HL-60 (cell line): ENCODE results near the gene SERPINA4.

ENCODE experiments used
- POLR2AphosphoS5 ChIP-seq: IDR thresholded peaks from 2 replicates; pipeline ENCODE4 v1.6.1; 2012; ENCODE audit warnings: low read depth
- TF ChIP-seq, protein P1 (sequence below): IDR thresholded peaks from one replicate; pipeline ENCODE4 v1.5.1; 2011; ENCODE audit warnings: low read length, control low read depth, inconsistent platforms; ENCODE audit not compliant: insufficient read depth

DNA sequence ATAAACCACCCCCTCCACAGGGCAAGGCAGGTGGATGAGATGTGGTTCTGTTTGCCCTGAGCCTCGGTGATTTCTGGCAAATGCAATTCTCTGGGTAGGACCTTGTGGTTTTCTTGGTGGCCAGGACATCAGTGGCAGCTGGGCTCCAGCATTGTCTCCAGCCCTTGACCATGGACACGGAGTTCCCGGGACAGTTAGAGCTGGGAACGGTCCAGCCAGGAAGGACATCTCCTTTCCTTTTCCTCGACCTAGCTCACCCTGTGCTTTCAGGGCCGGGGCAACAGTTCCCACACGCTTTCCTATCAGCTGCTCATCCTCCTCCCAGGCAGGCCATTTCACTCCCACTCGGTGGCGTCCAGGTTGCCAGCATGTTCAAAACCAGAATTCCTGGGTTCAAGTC, 9.2 kb downstream of the SERPINA4 start:
- TF ChIP-seq, protein P1, sequence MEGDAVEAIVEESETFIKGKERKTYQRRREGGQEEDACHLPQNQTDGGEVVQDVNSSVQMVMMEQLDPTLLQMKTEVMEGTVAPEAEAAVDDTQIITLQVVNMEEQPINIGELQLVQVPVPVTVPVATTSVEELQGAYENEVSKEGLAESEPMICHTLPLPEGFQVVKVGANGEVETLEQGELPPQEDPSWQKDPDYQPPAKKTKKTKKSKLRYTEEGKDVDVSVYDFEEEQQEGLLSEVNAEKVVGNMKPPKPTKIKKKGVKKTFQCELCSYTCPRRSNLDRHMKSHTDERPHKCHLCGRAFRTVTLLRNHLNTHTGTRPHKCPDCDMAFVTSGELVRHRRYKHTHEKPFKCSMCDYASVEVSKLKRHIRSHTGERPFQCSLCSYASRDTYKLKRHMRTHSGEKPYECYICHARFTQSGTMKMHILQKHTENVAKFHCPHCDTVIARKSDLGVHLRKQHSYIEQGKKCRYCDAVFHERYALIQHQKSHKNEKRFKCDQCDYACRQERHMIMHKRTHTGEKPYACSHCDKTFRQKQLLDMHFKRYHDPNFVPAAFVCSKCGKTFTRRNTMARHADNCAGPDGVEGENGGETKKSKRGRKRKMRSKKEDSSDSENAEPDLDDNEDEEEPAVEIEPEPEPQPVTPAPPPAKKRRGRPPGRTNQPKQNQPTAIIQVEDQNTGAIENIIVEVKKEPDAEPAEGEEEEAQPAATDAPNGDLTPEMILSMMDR, result no peak
- TF ChIP-seq POLR2AphosphoS5, result no peak
